GM11168 (cell line): Measurements from ENCODE around the gene PSMB3.

Source experiments
- in situ Hi-C: fragments of 300-500 bp; cut with MboI; formaldehyde crosslinking; loops from one replicate; pipeline ENCODE4 v1.12.0; 2022; ENCODE audit warnings: low sequenced_read_pairs; ENCODE audit not compliant: unreplicated experiment

PSMB3 gene

GRCh38 chr17:38747463-38748148, 4.9 kb upstream of the PSMB3 start:
- in situ Hi-C loops, result no loop called here

- in situ Hi-C loops, result no loop called here
These were observed 4.2 kb upstream of the PSMB3 start, which contains the start of gene PCGF2 for GRCh38 chr17:38748149-38748891. Gene PCGF2, minus strand, starts transcription at chr17:38748336. Its CDS starts 7,934 bp downstream, at chr17:38740402.

GRCh38 chr17:38748892-38749222, 3.7 kb upstream of the PSMB3 start:
- in situ Hi-C loops, result no loop called here

GRCh38 chr17:38749223-38750043, 3.1 kb upstream of the PSMB3 start:
- in situ Hi-C loops, result no loop called here

GRCh38 chr17:38750044-38750311, 2.6 kb upstream of the PSMB3 start:
- in situ Hi-C loops, result no loop called here

GRCh38 chr17:38750312-38751121, 2.0 kb upstream of the PSMB3 start:
- in situ Hi-C loops, result no loop called here

- in situ Hi-C loops, result no loop called here
These were observed 1.3 kb upstream of the PSMB3 start for GRCh38 chr17:38751144-38751807.

GRCh38 chr17:38751808-38752307, 683 bp upstream of the PSMB3 start:
- in situ Hi-C loops, result no loop called here

GRCh38 chr17:38753071-38753506, 548 bp downstream of the PSMB3 start:
- in situ Hi-C loops, result no loop called here

GRCh38 chr17:38761612-38762011, 9.1 kb downstream of the PSMB3 start:
- in situ Hi-C loops, result no loop called here

- in situ Hi-C loops, result no loop called here
These were observed 9.7 kb downstream of the PSMB3 start for GRCh38 chr17:38762231-38762630.

- in situ Hi-C loops, result no loop called here
These were observed 13.8 kb downstream of the PSMB3 start for GRCh38 chr17:38766341-38766740.

- in situ Hi-C loops, result no loop called here
These were observed 15.9 kb downstream of the PSMB3 start for GRCh38 chr17:38768417-38768816.

- in situ Hi-C loops, result no loop called here
These were observed 20.7 kb downstream of the PSMB3 start for GRCh38 chr17:38773258-38773657.

GRCh38 chr17:38777641-38778250, 25.2 kb downstream of the PSMB3 start:
- in situ Hi-C loops, result no loop called here

- in situ Hi-C loops, result no loop called here
These were observed 27.6 kb downstream of the PSMB3 start for GRCh38 chr17:38779965-38780752.

- in situ Hi-C loops, result no loop called here
These were observed 30.7 kb downstream of the PSMB3 start for GRCh38 chr17:38783227-38783626.

GRCh38 chr17:38786372-38786771, 33.8 kb downstream of the PSMB3 start:
- in situ Hi-C loops, result no loop called here
